ENCODE results near the gene USH2A.

DNA sequence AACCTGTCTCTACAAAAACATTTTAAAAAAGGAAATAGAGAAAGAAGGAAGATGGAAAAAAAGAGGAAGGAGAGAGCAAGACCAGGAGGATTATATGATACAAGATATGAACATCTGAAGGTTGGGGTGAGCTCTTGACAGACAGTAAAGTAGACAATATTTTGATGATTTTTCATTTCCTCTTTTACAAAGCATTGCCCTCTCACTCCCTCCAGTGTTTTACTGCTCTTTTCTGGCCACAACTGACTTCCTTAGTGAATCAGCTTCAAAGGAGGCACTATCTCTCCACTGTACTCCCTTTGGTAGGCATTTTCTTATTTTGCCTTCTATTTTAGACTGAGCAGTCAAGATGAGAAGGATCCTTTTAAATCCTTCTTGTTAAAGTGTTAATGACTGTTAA, 559.5 kb downstream of the USH2A start:
- TF ChIP-seq, protein P1, sequence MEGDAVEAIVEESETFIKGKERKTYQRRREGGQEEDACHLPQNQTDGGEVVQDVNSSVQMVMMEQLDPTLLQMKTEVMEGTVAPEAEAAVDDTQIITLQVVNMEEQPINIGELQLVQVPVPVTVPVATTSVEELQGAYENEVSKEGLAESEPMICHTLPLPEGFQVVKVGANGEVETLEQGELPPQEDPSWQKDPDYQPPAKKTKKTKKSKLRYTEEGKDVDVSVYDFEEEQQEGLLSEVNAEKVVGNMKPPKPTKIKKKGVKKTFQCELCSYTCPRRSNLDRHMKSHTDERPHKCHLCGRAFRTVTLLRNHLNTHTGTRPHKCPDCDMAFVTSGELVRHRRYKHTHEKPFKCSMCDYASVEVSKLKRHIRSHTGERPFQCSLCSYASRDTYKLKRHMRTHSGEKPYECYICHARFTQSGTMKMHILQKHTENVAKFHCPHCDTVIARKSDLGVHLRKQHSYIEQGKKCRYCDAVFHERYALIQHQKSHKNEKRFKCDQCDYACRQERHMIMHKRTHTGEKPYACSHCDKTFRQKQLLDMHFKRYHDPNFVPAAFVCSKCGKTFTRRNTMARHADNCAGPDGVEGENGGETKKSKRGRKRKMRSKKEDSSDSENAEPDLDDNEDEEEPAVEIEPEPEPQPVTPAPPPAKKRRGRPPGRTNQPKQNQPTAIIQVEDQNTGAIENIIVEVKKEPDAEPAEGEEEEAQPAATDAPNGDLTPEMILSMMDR (IDR thresholded peaks at IDR 0.05): no peak
- no peak for TF ChIP-seq POLR2A (IDR thresholded peaks at IDR 0.05)
